LNCaP clone FGC (cell line): ENCODE data around the gene FOXL3.
A peak's percentile ranks its signal among the peaks of the same experiment; 100 is the strongest.
"Not testable (repeated sequence)": the region's sequence is repeated elsewhere in the genome, so short reads cannot be mapped to it uniquely, and the experiment has no call there.

Experiments
- DNase-seq: peaks from one replicate; pipeline ENCODE4 v3.0.0-alpha.2; 2011; ENCODE audit warnings: low read depth
- H3K4me3 ChIP-seq: 2 replicates; pipeline ENCODE4 v1.5.1; 2011; ENCODE audit warnings: mild to moderate bottlenecking, low read depth, low read length, control low read depth
- CTCF ChIP-seq: IDR thresholded peaks from 2 replicates; pipeline ENCODE4 v1.5.1; 2012; ENCODE audit warnings: mild to moderate bottlenecking; ENCODE audit not compliant: control insufficient read depth, insufficient read depth; ENCODE audit errors: extremely low read depth

The FOXL3 gene

DNA sequence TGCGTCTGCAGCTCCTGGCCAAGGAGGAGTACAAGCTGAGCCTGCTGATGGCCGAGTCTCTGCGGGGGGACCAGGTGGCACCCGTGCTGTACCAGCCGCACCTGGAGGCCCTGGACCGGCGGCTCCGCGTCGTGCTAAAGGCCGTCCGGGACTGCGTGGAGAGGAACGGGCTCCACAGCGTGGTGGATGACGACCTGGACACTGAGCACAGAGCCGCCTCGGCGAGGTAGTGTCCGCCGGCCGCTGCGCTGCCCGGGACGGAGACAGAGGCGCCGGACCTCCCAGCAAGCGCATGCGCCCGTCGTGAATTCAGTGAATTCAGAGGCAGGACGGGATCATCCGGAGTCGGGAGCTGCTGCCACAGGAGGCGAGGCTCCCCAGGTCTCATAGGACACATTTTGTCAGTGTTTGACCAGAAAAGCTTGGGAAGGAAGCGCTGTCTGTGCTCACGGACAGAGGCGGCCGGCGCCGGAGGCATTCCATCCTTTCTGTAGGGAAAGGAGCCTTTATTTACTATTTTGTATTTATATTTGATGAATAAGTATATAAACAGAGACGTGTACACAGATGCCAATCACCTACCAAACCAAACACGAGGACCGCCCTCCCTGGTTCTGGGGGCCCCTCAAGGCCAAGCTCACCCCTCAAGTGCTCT, 30.1 kb upstream of the FOXL3 start:
- no peak for DNase-seq
- no peak for TF ChIP-seq CTCF
- no peak overlapping the region for H3K4me3 ChIP-seq

- DNase-seq, result no peak
- H3K4me3 ChIP-seq, result no peak overlapping the region
- no peak for TF ChIP-seq CTCF
Observed at GRCh38 chr7:260441-261281, 29.3 kb upstream of the FOXL3 start.

- H3K4me3 ChIP-seq, result no peak overlapping the region
- no peak for DNase-seq
- TF ChIP-seq CTCF, result no peak
Observed at GRCh38 chr7:261341-262250, 28.4 kb upstream of the FOXL3 start.

DNA sequence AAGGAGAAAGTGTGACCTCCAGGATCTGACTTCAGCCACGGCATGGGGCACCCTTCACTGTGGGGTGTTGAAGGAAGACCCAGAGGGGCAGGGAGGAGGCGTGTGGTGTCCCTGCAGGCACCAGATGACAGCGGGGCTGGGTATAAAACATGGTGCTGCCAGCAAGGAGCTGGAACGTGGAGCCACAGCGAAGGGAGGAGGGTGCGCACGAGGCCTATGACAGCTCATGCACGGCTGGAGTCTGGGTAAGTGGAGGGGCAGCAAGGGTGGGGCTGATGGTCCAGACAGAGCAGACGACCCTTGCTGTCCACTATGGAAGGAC, 27.8 kb upstream of the FOXL3 start:
- no peak for TF ChIP-seq CTCF
- H3K4me3 ChIP-seq, result no peak overlapping the region

DNA sequence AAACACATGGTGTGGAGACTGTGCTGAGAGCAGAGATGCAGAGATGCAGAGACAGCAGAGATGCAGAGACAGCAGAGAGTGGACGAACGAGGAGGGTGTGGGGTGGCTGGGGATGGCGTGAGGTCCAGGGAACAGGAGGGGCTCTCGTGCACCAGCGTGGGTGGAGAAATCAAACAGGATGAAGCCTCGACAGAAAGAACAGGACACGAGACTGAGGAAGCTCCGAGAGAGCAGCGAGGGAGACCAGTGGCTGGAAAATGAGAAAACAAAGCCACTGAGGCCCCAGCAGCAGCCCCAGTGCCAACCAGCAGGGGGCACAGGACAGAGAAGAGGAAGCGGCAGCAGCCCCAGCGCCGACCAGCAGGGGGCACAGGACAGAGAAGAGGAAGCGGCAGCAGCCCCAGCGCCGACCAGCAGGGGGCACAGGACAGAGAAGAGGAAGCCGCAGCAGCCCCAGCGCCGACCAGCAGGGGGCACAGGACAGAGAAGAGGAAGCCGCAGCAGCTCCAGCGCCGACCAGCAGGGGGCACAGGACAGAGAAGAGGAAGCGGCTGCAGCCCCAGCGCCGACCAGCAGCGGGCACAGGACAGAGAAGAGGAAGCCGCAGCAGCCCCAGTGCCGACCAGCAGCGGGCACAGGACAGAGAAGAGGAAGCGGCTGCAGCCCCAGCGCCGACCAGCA, 27.2 kb upstream of the FOXL3 start:
- not testable (repeated sequence) for DNase-seq, H3K4me3 ChIP-seq

More for the DNA sequence above, 27.8 kb upstream of the FOXL3 start:
- no peak for DNase-seq

DNA sequence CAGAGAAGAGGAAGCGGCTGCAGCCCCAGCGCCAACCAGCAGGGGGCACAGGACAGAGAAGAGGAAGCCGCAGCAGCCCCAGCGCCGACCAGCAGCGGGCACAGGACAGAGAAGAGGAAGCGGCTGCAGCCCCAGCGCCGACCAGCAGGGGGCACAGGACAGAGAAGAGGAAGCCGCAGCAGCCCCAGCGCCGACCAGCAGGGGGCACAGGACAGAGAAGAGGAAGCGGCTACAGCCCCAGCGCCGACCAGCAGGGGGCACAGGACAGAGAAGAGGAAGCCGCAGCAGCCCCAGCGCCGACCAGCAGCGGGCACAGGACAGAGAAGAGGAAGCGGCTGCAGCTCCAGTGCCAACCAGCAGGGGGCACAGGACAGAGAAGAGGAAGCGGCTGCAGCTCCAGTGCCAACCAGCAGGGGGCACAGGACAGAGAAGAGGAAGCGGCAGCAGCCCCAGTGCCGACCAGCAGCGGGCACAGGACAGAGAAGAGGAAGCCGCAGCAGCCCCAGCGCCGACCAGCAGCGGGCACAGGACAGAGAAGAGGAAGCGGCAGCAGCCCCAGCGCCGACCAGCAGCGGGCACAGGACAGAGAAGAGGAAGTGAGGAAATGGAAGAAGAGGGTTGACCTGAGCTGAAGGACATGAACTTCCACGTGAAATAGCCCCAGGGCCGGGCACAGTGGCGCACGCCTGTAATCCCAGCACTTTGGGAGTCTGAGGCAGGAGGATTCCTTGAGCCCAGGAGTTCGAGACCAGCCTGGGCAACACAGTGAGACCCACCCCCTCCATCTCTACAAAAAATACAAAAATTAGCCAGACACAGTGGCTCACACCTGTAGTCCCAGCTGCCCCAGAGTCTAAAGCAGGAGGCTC, 26.3 kb upstream of the FOXL3 start:
- not testable (repeated sequence) for H3K4me3 ChIP-seq, DNase-seq
- TF ChIP-seq CTCF, result peak; percentile 21; the same call in 1 of the 2 replicates
